SK-N-SH (cell line): ENCODE measurements around the gene SLC28A3. TPM values are rescaled to one million over a fixed set of nuclear protein-coding genes. Genes with fewer than 3 reads are reported as not detected.

Experiments used
- CTCF ChIA-PET: fragments of 300-600, 350-600 bp; formaldehyde crosslinking; extraction: SDS; loops from one replicate; lab custom pipeline; 2021; lab: Yijun Ruan, JAX
- POLR2A ChIA-PET: fragments of 350-600 bp; sonication (Branson Sonifier 250); formaldehyde crosslinking; extraction: SDS; loops from one replicate; lab custom pipeline; 2020; ENCODE audit warnings: antibody characterized with exemption, inconsistent platforms; lab: Yijun Ruan, JAX
- DNase-seq: peaks from one replicate; pipeline ENCODE4 v3.0.0; 2012
- H2AFZ ChIP-seq: fragments of 200-600 bp; sonication (generic); 2 replicates; pipeline ENCODE4 v1.8.1; 2016; ENCODE audit warnings: antibody characterized with exemption, mild to moderate bottlenecking, low read depth
- H3F3A ChIP-seq: fragments of 200-600 bp; sonication (generic); replicated peaks from 2 replicates; pipeline ENCODE3; 2016; ENCODE audit warnings: antibody characterized with exemption, mild to moderate bottlenecking; ENCODE audit not compliant: insufficient read depth
- H3K27ac ChIP-seq, 2 experiments: fragments of 200-500 bp in 1 of 2; fragments of 200-600 bp in 1 of 2; sonication (Bioruptor generic) in 1 of 2; sonication (generic), shearing (Covaris generic) in 1 of 2; 2 replicates each; pipeline versions ENCODE4 v1.5.1 to v1.6.1; 2014 to 2016; ENCODE audit warnings: low read depth in 2 of 2, inconsistent platforms in 1 of 2, low read length in 1 of 2, mild to moderate bottlenecking in 1 of 2, mixed read lengths in 1 of 2
- H3K27me3 ChIP-seq: fragments of 200-600 bp; sonication (generic), shearing (Covaris generic); 2 replicates; pipeline ENCODE4 v1.6.1; 2016; ENCODE audit warnings: mixed run types; ENCODE audit not compliant: insufficient read depth
- H3K36me3 ChIP-seq, 2 experiments: fragments of 200-500 bp in 1 of 2; fragments of 200-600 bp in 1 of 2; sonication (Bioruptor generic) in 1 of 2; sonication (generic) in 1 of 2; replicated peaks in 1 of 2; 2 replicates each; pipeline versions ENCODE3 to v1.5.1; 2014 to 2016; ENCODE audit warnings: low read length in 1 of 2, mild to moderate bottlenecking in 1 of 2; ENCODE audit not compliant: insufficient read depth in 2 of 2, control insufficient read depth in 1 of 2
- H3K4me1 ChIP-seq, 2 experiments: fragments of 200-500 bp in 1 of 2; fragments of 200-600 bp in 1 of 2; sonication (Bioruptor generic) in 1 of 2; sonication (generic), shearing (Covaris generic) in 1 of 2; 2 replicates each; pipeline versions ENCODE4 v1.5.1 to v1.6.1; 2014 to 2016; ENCODE audit warnings: low read depth in 1 of 2, low read length in 1 of 2, mixed run types in 1 of 2; ENCODE audit not compliant: insufficient read depth in 2 of 2, control insufficient read depth in 1 of 2
- H3K4me2 ChIP-seq: fragments of 200-600 bp; sonication (generic), shearing (Covaris generic); 2 replicates; pipeline ENCODE4 v1.6.1; 2017; ENCODE audit warnings: mixed run types
- H3K4me3 ChIP-seq, 2 experiments: fragments of 200-500 bp in 1 of 2; fragments of 200-600 bp in 1 of 2; sonication (Bioruptor generic) in 1 of 2; sonication (generic), shearing (Covaris generic) in 1 of 2; 2 replicates each; pipeline versions ENCODE4 v1.5.1 to v1.8.1; 2014 to 2016; ENCODE audit warnings: low read depth in 2 of 2, inconsistent platforms in 1 of 2, low read length in 1 of 2, mild to moderate bottlenecking in 1 of 2, mixed read lengths in 1 of 2, moderate library complexity in 1 of 2
- H3K79me2 ChIP-seq: fragments of 200-600 bp; sonication (generic); 2 replicates; pipeline ENCODE4 v1.8.1; 2017; ENCODE audit warnings: mild to moderate bottlenecking; ENCODE audit not compliant: insufficient read depth
- H3K9ac ChIP-seq: fragments of 200-600 bp; sonication (generic); 2 replicates; pipeline ENCODE4 v1.6.1; 2017; ENCODE audit warnings: mixed run types
- H3K9me2 ChIP-seq: fragments of 200-600 bp; sonication (generic); 2 replicates; pipeline ENCODE4 v1.6.1; 2017; ENCODE audit warnings: mixed run types
- H3K9me3 ChIP-seq: fragments of 200-600 bp; sonication (generic); 2 replicates; pipeline ENCODE4 v1.6.1; 2017; ENCODE audit warnings: mixed run types, mild to moderate bottlenecking, moderate library complexity
- H4K20me1 ChIP-seq: fragments of 200-600 bp; sonication (generic); 2 replicates; pipeline ENCODE4 v1.6.1; 2017; ENCODE audit warnings: mild to moderate bottlenecking, mixed run types; ENCODE audit not compliant: insufficient read depth
- CTCF ChIP-seq: fragments of 200-600 bp; sonication (generic); IDR thresholded peaks from 2 replicates; pipeline ENCODE4 v1.6.1; 2017; ENCODE audit warnings: antibody characterized with exemption, mild to moderate bottlenecking, moderate library complexity
- EP300 ChIP-seq, 2 experiments: IDR thresholded peaks; 2 replicates each; pipeline versions ENCODE4 v1.4.0 to v1.6.1; 2012; ENCODE audit warnings: borderline replicate concordance in 1 of 2, low read depth in 1 of 2, low read length in 1 of 2
- FOXM1 ChIP-seq: IDR thresholded peaks from 2 replicates; pipeline ENCODE4 v1.4.0; 2012; ENCODE audit warnings: low read depth, mild to moderate bottlenecking
- GABPA ChIP-seq: IDR thresholded peaks from 2 replicates; pipeline ENCODE4 v1.4.0; 2012; ENCODE audit warnings: low read depth, mild to moderate bottlenecking
- GATA2 ChIP-seq: sonication (generic); formaldehyde crosslinking; IDR thresholded peaks from 2 replicates; pipeline ENCODE4 v1.5.0; 2020; ENCODE audit warnings: mild to moderate bottlenecking, missing genetic modification reagents
- IRF3 ChIP-seq: fragments of 150-350 bp; IDR thresholded peaks from 2 replicates; pipeline ENCODE4 v1.6.1; 2016; ENCODE audit warnings: mild to moderate bottlenecking, low read depth, low read length
- MEF2A ChIP-seq: IDR thresholded peaks from 2 replicates; pipeline ENCODE4 v1.4.0; 2012; ENCODE audit warnings: low read depth, borderline replicate concordance
- NFIC ChIP-seq: IDR thresholded peaks from 2 replicates; pipeline ENCODE4 v1.4.0; 2012; ENCODE audit warnings: borderline replicate concordance
- NRF1 ChIP-seq: IDR thresholded peaks from 2 replicates; pipeline ENCODE4 v1.6.1; 2012; ENCODE audit warnings: low read depth, mild to moderate bottlenecking, low read length
- RCOR1 ChIP-seq: fragments of 150-350 bp; IDR thresholded peaks from 2 replicates; pipeline ENCODE4 v1.6.1; 2017; ENCODE audit warnings: antibody characterized with exemption, low read length
- REST ChIP-seq: IDR thresholded peaks from 2 replicates; pipeline ENCODE4 v1.6.1; 2012; ENCODE audit warnings: mild to moderate bottlenecking, low read depth, low read length, moderate library complexity
- RXRA ChIP-seq: IDR thresholded peaks from 2 replicates; pipeline ENCODE4 v1.4.0; 2012; ENCODE audit warnings: low read depth, mild to moderate bottlenecking, borderline replicate concordance
- USF2 ChIP-seq: fragments of 150-350 bp; IDR thresholded peaks from 2 replicates; pipeline ENCODE4 v1.6.1; 2017; ENCODE audit warnings: antibody characterized with exemption, low read length, low read depth, borderline replicate concordance
- WGBS: methylation state at CpG from one replicate; pipeline ENCODE4 v1.1.6; 2017; ENCODE audit warnings: low lambda C conversion rate; 5-methylcytosine and 5-hydroxymethylcytosine counted together
- polyA plus RNA-seq, 3 experiments: library from polyadenylated mRNA; depleted of rRNA; stranded (reverse); fragments of >200 nt; gene quantifications; 2 replicates each; pipeline ENCODE4 v1.2.3, GENCODE V29; 2012

Gene SLC28A3
- polyA plus RNA-seq, 1 of the 3 experiments (the other 2 are of a cell fraction), result 0.23 TPM

GRCh38 chr9:84254972-84255371 lies 85.6 kb downstream of the SLC28A3 start (continued):
- TF ChIP-seq IRF3, result no peak
- TF ChIP-seq GATA2 (CRISPR knock-in tag), result no peak

- H3K4me3 ChIP-seq, result no peak overlapping the region
- ChIA-PET CTCF (interaction anchor here (2.0 kb wide), 1 partner anchor 9 kb away, joined by 7 read pairs; no protein-coding TSS in a partner anchor), POLR2A (no interaction called here)
- TF ChIP-seq NFIC (no peak), MEF2A (no peak), GABPA (no peak), NRF1 (no peak), REST (no peak)
- no peaks in the 10 kb centered on the region for H3K79me2 ChIP-seq
- no peaks in the 10 kb centered on the region for H3K27me3 ChIP-seq
- H4K20me1 ChIP-seq, result no peaks in the 10 kb centered on the region
- DNase-seq, result no peak
- no peak overlapping the region for H3K4me2 ChIP-seq
- H3K9ac ChIP-seq, result no peak overlapping the region
- H3K36me3 ChIP-seq, result no peaks in the 10 kb centered on the region
- H2AFZ ChIP-seq, result no peak overlapping the region
- no peaks in the 10 kb centered on the region for H3F3A ChIP-seq
- H3K9me3 ChIP-seq, result no peaks in the 10 kb centered on the region
- WGBS, result 63% methylated on average over 7 of the region's 7 CpGs
- peaks cover 0 to 9% of the 10 kb centered on the region in 2 experiments; a peak in 1 of 4 replicates for H3K4me1 ChIP-seq
- H3K9me2 ChIP-seq, result no peaks in the 10 kb centered on the region
- H3K27ac ChIP-seq, result no peak overlapping the region
These were observed 88.6 kb downstream of the SLC28A3 start for GRCh38 chr9:84251921-84252320.

- Histone ChIP-seq H3K27me3 (no peaks in the 10 kb centered on the region), H4K20me1 (no peaks in the 10 kb centered on the region), H3K4me1 (no peaks in the 10 kb centered on the region), H2AFZ (no peak overlapping the region), H3K4me3 (no peak overlapping the region), H3K9me3 (no peaks in the 10 kb centered on the region), H3K9me2 (no peaks in the 10 kb centered on the region), H3K9ac (no peak overlapping the region), H3K4me2 (no peak overlapping the region), H3K36me3 (no peaks in the 10 kb centered on the region), H3K79me2 (no peaks in the 10 kb centered on the region), H3F3A (no peaks in the 10 kb centered on the region), H3K27ac (no peak overlapping the region)
- ChIA-PET CTCF (interaction anchor here (1.2 to 1.8 kb wide), 2 partner anchors 11 to 19 kb away, joined by 3 to 5 read pairs; no protein-coding TSS in a partner anchor), POLR2A (interaction anchor here (0.9 kb wide), 1 partner anchor 11 kb away, joined by 3 read pairs; no protein-coding TSS in a partner anchor)
- no peak for DNase-seq
- no peak for TF ChIP-seq CTCF
- TF ChIP-seq RXRA, result no peak
- TF ChIP-seq EP300 (IDR thresholded peaks at IDR 0.05; ENCODE audit: borderline replicate concordance in 1 of 2, low read depth in 1 of 2, low read length in 1 of 2), result no peak
- no peak for TF ChIP-seq USF2
- no peak for TF ChIP-seq FOXM1
- TF ChIP-seq RCOR1, result no peak
- 44% methylated on average over 5 of the region's 5 CpGs for WGBS
These were observed 98.7 kb downstream of the SLC28A3 start for GRCh38 chr9:84241817-84242373.
